PC-9 (cell line): ENCODE results near the gene DPP10. TPM values are rescaled to one million over a fixed set of nuclear protein-coding genes. Genes with fewer than 3 reads are reported as not detected.

Source experiments
- BruUV-seq: library from RNA; stranded (reverse); fragments of 400-500 nt; replicated peaks from 2 replicates; lab custom pipeline; 2021; lab: Mats Ljungman, UMichigan
- CTCF ChIA-PET: fragments of 300-600 bp; sonication (Branson Sonifier 250); formaldehyde crosslinking; loops from one replicate; lab custom pipeline; 2022; ENCODE audit warnings: antibody characterized with exemption; lab: Charles Lee
- POLR2A ChIA-PET: fragments of 300-600 bp; sonication (Branson Sonifier 250); formaldehyde crosslinking; loops from one replicate; lab custom pipeline; 2022; ENCODE audit warnings: antibody characterized with exemption; ENCODE audit not compliant: unreplicated experiment; lab: Charles Lee
- DNase-seq, 2 experiments: peaks; one replicate each; pipeline versions ENCODE4 v3.0.0 to v3.0.0-alpha.2; 2015 to 2022; ENCODE audit warnings: mixed read lengths in 1 of 2
- H2AFZ ChIP-seq: fragments of 200-600 bp; sonication (generic); 2 replicates; pipeline ENCODE4 v1.8.1; 2017; ENCODE audit warnings: antibody characterized with exemption
- H3F3A ChIP-seq: fragments of 200-600 bp; sonication (generic); 2 replicates; pipeline ENCODE4 v1.8.1; 2017; ENCODE audit warnings: antibody characterized with exemption, mild to moderate bottlenecking, low read depth; ENCODE audit not compliant: insufficient read depth
- H3K27ac ChIP-seq: fragments of 200-600 bp; sonication (generic); 2 replicates; pipeline ENCODE4 v1.6.1; 2016; ENCODE audit warnings: mixed run types
- H3K27me3 ChIP-seq: fragments of 200-600 bp; sonication (generic); 2 replicates; pipeline ENCODE4 v1.6.1; 2016; ENCODE audit warnings: low read depth, mixed run types; ENCODE audit not compliant: insufficient read depth
- H3K36me3 ChIP-seq: fragments of 200-600 bp; sonication (generic); 2 replicates; pipeline ENCODE4 v1.6.1; 2016; ENCODE audit warnings: low read depth, mixed run types
- H3K4me1 ChIP-seq: fragments of 200-600 bp; sonication (generic); replicated peaks from 2 replicates; pipeline ENCODE4 v1.6.1; 2016; ENCODE audit warnings: mixed run types; ENCODE audit not compliant: insufficient read depth
- H3K4me2 ChIP-seq: fragments of 200-600 bp; sonication (generic); 2 replicates; pipeline ENCODE4 v1.6.1; 2017; ENCODE audit warnings: mixed run types
- H3K4me3 ChIP-seq: fragments of 200-600 bp; sonication (generic); 2 replicates; pipeline ENCODE4 v1.6.1; 2016; ENCODE audit warnings: mixed run types
- H3K79me2 ChIP-seq: fragments of 200-600 bp; sonication (generic); 2 replicates; pipeline ENCODE4 v1.6.1; 2017; ENCODE audit warnings: low read depth, mixed run types
- H3K9me2 ChIP-seq: fragments of 200-600 bp; sonication (generic); 2 replicates; pipeline ENCODE4 v1.8.1; 2017; ENCODE audit warnings: mild to moderate bottlenecking; ENCODE audit not compliant: insufficient read depth
- H3K9me3 ChIP-seq: fragments of 200-600 bp; sonication (generic); 2 replicates; pipeline ENCODE4 v1.8.1; 2016; ENCODE audit warnings: low read depth; ENCODE audit not compliant: insufficient read depth
- H4K20me1 ChIP-seq: fragments of 200-600 bp; sonication (generic); 2 replicates; pipeline ENCODE4 v1.8.1; 2017; ENCODE audit not compliant: insufficient read depth
- CTCF ChIP-seq: fragments of 200-600 bp; sonication (generic); conservative IDR thresholded peaks from 2 replicates; pipeline ENCODE4 v1.6.1; 2017; ENCODE audit warnings: mixed run types, antibody characterized with exemption, mild to moderate bottlenecking, moderate library complexity
- EZH2 ChIP-seq: fragments of 200-600 bp; sonication (generic); IDR thresholded peaks from 2 replicates; pipeline ENCODE4 v1.8.0; 2017; ENCODE audit warnings: antibody characterized with exemption, low read depth
- intact Hi-C: fragments of 100-400 bp; cut with micrococcal nuclease; formaldehyde crosslinking; loops from one replicate; pipeline ENCODE4 v1.10.0; 2022; ENCODE audit not compliant: unreplicated experiment
- total RNA-seq: library from RNA; stranded (reverse); gene quantifications from 2 replicates; pipeline ENCODE4 v1.2.3, GENCODE V29; 2021

The DPP10 gene
- total RNA-seq, 1 experiment from 2014 or later: not detected

- intact Hi-C loops: no loop called here
- no peaks in the 10 kb centered on the region; the same call in 1 of the 2 replicates for H3K9me2 ChIP-seq
- no peak overlapping the region for H3K4me2 ChIP-seq
- no peak overlapping the region for H3K27ac ChIP-seq
- H3K9me3 ChIP-seq: no peaks in the 10 kb centered on the region
- H3K36me3 ChIP-seq: no peaks in the 10 kb centered on the region
- no peaks in the 10 kb centered on the region for H3K79me2 ChIP-seq
- POLR2A ChIA-PET: no interaction called here
- CTCF ChIA-PET: no interaction called here
- H3K27me3 ChIP-seq: no peaks in the 10 kb centered on the region
- no peaks in the 10 kb centered on the region for H3K4me1 ChIP-seq
- H4K20me1 ChIP-seq: no peaks in the 10 kb centered on the region
- H3K4me3 ChIP-seq: no peak overlapping the region
- no peak for DNase-seq
- H3F3A ChIP-seq: no peaks in the 10 kb centered on the region
- no peak overlapping the region for H2AFZ ChIP-seq
- no peak for TF ChIP-seq EZH2
- BruUV-seq: no TSS peak
Observed at GRCh38 chr2:115596659-115597375, 1154.4 kb downstream of the DPP10 start.

- no peak overlapping the region for H3K27ac ChIP-seq
- no peak for TF ChIP-seq CTCF
- no peak for TF ChIP-seq EZH2
- intact Hi-C loops: no loop called here
- H3K4me2 ChIP-seq: no peak overlapping the region
- no peaks in the 10 kb centered on the region for H3K79me2 ChIP-seq
- no TSS peak for BruUV-seq
- no peaks in the 10 kb centered on the region for H3K9me3 ChIP-seq
- no peaks in the 10 kb centered on the region for H3K36me3 ChIP-seq
- H3F3A ChIP-seq: no peaks in the 10 kb centered on the region
- ChIA-PET CTCF (no interaction called here), POLR2A (no interaction called here)
- H3K9me2 ChIP-seq: no peaks in the 10 kb centered on the region
- no peaks in the 10 kb centered on the region for H4K20me1 ChIP-seq
- H3K4me1 ChIP-seq: no peaks in the 10 kb centered on the region
- DNase-seq: no peak
- no peak overlapping the region for H2AFZ ChIP-seq
- H3K4me3 ChIP-seq: no peak overlapping the region
- H3K27me3 ChIP-seq: no peaks in the 10 kb centered on the region
Observed at GRCh38 chr2:115603285-115603684, 1160.8 kb downstream of the DPP10 start.

GRCh38 chr2:115606350-115606749, 1163.9 kb downstream of the DPP10 start:
- no peak overlapping the region for H3K27ac ChIP-seq
- no peak for TF ChIP-seq CTCF
- TF ChIP-seq EZH2: no peak
- no peaks in the 10 kb centered on the region for H3K36me3 ChIP-seq
- no peaks in the 10 kb centered on the region for H3K79me2 ChIP-seq
- H3K27me3 ChIP-seq: no peaks in the 10 kb centered on the region
- H3K4me1 ChIP-seq: no peaks in the 10 kb centered on the region
- H3K4me3 ChIP-seq: no peak overlapping the region
- no TSS peak for BruUV-seq
- H3K9me3 ChIP-seq: no peaks in the 10 kb centered on the region
- H3K4me2 ChIP-seq: no peak overlapping the region
- no peak overlapping the region for H2AFZ ChIP-seq
- CTCF ChIA-PET: no interaction called here
- no peaks in the 10 kb centered on the region for H3F3A ChIP-seq
- POLR2A ChIA-PET: no interaction called here
- no peak for DNase-seq
- intact Hi-C loops: no loop called here
- no peaks in the 10 kb centered on the region for H4K20me1 ChIP-seq
- no peaks in the 10 kb centered on the region for H3K9me2 ChIP-seq

GRCh38 chr2:115609978-115610377, 1167.5 kb downstream of the DPP10 start:
- BruUV-seq: no TSS peak
- CTCF ChIA-PET: no interaction called here
- Histone ChIP-seq H4K20me1 (no peaks in the 10 kb centered on the region), H3K4me1 (no peaks in the 10 kb centered on the region), H3K36me3 (no peaks in the 10 kb centered on the region), H3K27ac (no peak overlapping the region), H3F3A (no peaks in the 10 kb centered on the region), H3K27me3 (no peaks in the 10 kb centered on the region), H3K9me3 (no peaks in the 10 kb centered on the region), H3K79me2 (no peaks in the 10 kb centered on the region), H3K9me2 (no peaks in the 10 kb centered on the region), H2AFZ (no peak overlapping the region), H3K4me2 (no peak overlapping the region), H3K4me3 (no peak overlapping the region)
- no peak for TF ChIP-seq EZH2
- TF ChIP-seq CTCF: no peak
- POLR2A ChIA-PET: no interaction called here
- no peak for DNase-seq
- intact Hi-C loops: no loop called here
